ENCODE data around the gene ROR1.
"Not testable (repeated sequence)": the region's sequence is repeated elsewhere in the genome, so short reads cannot be mapped to it uniquely, and the experiment has no call there.

Gene ROR1

DNA sequence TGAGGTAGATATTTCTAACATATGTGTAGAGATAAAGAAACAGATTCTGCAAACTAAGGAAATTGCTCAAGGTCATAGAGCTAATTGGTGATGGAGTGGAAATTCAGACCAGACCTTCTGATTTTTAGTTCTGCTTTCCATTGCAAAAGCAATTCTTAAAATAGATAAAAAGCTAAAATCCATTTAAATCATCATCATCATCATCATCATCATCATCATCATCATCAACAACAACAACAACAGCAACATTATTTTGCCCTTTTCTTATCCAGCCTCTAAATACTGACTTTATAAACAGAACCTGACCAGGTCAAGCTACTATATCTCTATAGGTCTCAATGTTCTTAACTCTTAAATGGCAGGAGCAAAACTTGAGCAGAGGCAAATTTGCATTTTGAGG, 14.0 kb upstream of the ROR1 start:
- no peak for DNase-seq

DNA sequence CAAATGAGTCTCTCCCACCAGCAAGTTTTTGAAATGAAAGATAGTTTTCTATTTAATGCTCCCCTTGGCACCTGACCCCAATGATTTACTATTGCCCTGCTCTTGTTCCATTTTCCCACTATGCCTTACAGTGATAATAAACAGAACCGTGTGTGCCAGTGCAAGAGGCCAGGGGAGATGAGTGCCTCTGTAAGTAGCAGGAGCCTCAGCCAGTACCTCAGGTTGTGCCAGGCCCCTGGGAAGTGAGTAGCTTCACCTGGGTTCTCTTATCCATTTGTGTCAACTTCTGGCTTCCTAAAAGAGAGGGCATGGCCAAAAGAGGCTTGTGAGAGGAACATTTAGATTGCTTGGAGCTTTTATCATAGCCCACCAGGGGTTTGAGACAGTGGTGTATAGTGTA, 3.4 kb upstream of the ROR1 start:
- DNase-seq = no peak

DNA sequence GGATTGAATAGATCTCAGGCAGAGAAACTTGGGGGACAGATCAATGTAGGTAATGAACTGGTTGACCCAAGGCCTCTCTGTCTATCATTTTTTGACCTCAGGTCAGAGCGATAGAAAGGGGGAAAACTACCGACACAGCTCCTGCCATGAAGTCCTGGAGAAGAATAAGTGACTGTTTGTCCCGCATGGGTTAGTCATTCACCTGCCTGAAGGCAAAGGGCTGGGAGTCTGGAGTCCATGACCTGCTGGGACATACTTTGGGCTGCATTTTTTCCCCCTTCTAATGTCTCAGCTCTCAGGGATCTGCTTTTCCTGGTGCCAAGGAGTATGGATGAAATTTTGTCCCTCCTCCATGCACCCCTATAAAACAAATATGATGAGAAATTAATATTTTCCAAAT, 1.6 kb upstream of the ROR1 start:
- no peak for DNase-seq

DNA sequence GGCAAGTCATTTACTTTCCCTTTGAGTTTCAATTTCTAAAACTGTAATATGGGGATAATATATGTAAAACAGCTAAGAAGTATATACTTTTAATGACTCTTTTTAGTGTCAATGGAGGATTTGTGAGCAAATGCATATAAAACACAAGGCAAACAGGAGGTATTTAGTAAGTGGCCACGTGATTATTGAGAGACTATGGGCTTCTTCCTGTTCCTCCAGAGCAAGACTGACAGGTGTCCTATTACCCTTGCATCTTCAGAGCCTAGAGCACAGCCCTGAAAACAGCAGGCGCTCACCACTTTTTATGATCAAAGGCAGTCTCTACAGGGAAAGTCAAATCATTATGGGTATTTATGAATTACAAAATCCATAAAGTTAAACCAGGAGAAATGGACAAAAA, 941 bp upstream of the ROR1 start:
- no peak for DNase-seq

DNA sequence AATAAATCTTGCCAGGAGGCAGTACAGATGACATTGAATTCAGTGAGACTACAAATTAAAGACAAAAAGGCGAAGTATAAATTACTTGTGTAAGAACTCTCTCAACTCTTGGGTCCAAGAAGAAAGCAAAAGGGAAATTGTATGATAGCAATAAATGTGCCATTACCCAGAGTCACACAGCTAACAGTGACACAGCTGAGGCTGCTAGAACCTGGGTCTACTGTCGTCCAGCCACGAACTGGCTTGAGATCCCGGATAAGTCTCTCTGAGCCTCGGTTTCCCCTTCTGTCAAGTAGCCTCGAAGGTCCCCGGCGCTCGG, 362 bp upstream of the ROR1 start:
- no peak for DNase-seq

DNA sequence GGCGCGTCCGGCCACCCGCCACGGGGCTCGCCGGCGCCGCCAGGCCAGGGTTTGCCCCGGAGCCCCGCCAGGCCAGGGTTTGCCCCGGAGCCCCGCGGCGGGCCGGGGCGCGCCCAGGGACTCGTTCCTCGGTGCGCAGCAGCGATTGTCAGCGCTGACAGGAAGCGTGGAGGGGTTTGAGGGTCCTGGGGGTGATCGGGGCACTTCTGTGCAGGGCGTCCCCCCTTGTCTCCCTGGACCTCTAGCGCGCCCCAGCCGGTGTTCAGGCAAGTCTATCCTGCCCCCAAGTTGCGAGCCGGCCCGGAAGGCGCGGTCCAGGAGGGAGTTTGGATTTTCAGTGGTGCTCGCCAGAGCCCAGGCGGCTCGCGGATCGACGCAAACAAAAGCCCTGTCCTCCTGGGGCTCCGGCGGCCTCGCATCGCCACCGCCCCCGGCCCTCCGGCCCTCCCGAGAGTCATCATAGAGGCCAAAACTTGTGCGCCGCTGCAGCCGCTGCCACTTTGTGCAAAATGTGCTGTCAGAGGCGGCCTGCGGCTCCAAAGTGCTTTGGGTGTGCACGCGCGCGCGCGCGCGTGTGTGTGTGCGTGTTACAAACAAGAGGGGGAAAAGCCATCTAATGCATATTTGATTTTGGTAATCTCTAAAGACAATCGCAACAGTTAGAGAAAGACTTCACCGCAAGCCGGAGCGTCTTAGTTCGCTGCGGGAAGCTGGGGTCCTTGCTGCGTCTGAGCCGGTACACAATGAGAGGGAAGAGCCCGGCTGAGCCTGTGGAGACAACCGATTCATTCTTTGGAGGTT, 1.0 kb downstream of the ROR1 start:
- no peak for DNase-seq

DNA sequence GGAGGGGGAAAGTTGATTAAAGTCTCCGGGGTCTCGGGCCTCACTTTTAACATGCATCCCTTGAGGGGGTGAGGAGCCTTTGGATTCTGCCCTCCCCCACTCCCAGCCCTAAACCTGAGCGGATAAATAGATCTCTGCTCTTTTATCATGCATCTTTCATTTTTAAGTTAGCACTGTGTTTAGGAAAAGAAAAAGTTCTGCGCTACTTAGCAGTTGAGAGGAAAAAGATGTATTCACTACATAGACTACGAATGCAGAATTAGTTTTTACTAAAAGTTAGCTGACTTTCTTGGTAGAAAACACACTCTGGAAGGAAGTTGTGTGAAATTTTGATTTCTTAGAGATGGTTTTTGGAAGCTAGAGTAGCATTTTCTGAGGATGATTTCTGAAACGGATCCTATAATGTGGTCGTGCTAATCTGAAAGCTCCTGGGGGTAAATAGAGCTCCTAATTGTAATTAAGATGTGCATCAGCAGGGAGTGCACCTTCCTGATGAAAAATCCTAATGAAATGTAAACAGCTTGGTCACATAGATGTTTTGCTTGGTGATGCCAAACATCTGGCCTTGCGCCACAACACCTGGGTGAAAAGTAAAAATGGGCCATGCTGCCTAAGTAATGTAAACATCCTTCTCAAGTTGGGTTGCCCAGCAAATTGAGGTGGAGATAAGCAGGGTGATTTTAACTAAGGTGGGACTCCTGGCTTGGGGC, 1.8 kb downstream of the ROR1 start:
- no peak for DNase-seq

DNA sequence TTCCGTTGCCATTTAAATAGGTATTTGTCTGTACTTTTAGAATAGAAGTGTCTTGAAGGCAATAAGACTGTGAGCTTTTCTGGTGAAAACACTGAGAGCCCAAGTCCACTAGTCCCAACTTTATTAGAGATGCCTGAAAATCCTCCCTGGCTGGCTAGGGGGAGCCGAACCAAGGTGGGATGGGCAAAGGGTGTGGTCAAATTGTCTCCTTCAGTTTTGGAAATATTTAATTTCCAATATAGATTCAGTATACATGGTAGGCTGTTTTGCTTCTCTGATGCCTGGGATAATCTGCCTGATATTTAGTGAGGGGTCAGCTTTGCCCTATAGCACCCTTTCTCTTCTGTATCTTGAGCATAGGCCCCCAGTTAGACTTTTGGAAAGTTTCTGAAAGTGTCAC, 3.5 kb downstream of the ROR1 start:
- no peak for DNase-seq

DNA sequence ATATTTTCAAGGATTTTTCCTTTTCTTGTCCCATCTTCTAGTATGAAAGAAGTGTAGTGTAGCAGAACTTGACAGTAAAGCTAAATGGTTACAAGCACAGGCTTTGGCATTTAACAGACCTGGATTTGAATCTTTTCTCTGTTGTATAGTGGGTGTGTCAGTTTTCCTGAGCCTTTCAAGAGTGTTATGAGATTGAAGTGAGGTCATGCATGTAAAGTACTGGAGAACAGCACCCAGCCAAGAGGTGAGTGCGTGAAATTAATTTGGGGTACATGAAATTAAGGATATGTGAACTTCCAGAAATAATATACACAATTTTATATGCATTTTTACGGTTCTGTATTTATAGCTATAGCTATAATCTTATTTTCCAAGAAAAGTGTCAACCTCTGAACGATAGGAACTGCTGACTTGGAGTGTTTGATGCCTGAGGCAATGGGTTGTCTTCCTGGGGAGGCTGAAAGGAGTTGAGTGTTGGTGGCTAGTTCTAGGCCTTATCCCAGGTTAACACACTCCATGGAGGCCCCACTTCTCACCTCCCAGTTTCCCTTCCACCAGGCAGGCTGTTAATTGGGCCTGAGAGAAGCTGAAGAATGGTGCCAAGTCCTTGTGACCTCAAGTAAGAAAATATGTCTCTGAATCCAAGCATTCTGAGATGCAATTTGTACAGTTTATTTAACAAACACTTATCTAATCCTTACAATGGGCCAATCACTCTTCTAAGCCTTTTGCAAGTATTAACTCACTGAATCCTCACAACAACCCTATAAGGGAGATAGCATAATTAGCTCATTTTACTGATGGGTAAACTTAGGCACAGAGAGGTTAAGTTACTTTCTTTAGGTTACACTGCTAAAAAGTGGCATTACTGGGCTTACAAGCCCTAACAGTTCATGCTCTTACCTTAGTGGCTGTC, 4.4 kb downstream of the ROR1 start:
- no peak for DNase-seq

DNA sequence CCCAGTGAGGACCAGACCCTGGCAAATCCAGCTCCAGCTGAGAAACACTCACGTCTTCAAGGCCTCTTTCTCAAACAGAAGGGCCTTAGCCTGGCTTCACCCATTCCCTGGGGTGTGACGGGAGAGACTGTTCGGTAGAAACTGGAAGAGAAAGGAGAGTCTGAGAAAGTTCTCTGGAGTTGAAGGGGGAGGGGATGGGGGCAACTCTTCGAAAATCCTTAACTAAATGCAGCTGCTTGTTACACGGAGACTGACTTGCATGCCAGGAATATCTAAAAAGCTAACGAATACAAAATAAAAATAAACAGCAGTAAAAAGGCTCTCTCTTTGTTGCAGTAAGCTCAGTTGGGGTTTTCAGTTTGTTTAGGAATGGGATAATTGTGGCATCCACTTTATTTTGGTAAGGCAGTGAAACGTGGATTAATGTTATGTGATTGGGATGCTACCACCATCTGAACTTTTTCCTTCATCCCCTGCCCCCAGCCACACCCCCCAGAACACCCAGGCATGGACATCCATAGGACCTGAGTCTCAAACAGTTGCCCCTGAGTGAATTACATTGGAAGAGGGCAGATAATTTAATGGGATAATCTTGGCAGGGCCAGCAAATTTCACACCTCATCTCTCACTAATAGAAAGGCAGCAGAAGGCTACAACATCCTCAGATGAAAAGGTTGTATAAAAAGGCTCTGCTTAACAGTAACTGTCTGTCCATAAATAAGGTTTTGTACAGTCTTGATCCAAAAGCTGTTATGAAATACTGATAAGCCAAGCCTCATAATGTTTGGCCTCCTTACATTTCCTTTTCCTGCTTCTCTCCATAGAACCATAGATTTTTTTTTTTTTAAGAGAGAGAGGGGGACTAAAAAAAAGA, 5.8 kb downstream of the ROR1 start:
- no peak for DNase-seq

DNA sequence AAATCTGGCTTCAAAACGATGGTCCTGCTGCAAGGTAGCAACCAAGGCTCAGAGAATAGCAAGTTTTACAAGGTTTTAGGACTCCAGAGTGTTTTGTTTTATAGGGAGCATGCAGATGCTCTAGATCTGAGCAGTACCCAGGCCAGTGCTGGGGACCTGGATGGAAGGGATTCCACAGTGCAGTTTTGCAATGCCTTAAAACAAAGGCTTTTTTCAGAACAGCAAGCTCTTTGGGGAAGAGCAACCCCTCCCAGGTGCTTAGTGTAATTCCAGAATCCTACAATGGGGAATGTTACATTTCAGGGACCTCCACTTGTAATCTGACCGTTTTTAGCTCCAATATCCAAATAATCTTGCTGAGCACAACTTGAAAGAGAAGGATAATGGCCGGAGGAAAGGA, 6.7 kb downstream of the ROR1 start:
- DNase-seq = no peak

DNA sequence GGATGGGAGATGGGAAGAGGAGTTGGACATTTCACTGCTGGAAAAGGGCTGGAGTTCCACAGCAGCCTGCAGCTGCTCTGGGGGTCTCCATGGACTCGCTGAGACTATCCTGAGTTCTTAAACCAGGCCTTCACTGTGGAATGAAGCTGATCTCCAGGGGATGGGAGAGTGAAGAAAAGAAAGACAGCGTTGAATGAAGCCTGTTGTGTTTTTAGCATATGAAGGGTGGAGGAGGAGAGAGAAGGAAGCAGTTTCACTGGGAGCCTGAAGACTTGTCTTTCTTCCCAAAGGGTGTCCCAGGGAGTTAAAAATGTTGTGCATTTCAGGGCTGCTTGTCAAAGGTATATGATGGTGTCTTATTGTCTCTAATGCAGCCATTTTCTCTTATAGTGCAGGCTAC, 9.2 kb downstream of the ROR1 start:
- DNase-seq = no peak

DNA sequence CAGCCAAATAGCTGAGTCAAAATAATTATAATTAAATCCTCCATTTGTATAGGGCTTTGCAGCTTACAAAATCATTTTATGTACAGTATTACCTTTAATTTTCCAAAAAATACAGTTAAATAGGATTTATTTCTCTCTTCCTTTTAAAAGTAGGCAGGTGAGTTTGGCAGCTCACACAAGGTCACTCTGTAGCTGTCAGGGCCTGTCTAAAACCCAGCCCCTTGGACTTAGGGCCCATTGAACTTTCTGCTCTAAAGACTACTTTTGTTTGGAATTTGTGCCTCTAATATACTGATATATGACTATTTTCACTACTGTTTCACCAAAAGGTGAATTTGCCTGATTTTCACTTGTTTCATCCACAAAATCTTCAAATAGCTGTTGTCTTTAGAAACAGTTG, 10.3 kb downstream of the ROR1 start:
- no peak for DNase-seq

DNA sequence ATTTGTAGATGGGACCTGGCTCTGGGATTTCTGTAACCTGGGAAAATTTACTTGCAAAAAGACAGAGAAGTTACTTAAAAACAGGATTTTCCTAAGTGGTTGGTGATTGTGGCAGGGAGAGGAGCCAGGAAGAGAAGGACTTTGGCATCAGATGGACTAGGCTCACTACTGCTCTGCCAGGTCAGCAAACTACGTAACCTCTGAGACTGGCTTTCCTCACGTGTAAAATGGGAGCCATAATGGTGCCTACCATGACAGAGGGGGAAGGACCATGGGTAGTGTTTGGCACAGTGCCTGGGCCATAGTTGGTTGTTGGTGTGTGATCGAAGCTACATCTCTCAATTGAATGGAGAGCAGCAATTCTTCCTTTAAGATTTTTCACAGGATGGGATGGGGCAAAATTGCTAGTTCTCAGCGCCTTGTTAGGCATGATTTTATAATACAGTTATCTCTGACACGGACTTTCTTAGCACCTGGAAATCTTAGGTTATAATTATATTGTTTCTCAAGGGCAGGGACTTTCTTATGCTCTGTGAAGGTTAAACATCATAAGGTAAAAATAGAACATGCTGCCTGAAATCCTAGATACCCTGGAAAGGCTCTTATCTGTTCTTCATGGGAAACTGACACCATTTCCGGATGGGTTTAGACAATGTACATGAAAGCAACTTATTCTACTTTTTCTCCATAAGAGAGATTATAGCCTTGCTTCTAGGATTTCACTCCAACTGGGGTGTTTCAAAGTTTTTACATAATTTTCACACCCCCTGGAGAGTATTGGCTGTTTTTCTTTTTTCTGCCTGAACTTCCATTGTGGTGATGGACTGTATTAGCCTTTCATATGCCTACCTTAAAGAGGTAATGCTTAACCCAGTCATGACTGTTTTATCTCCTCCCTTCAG, 10.9 kb downstream of the ROR1 start:
- DNase-seq = no peak

DNA sequence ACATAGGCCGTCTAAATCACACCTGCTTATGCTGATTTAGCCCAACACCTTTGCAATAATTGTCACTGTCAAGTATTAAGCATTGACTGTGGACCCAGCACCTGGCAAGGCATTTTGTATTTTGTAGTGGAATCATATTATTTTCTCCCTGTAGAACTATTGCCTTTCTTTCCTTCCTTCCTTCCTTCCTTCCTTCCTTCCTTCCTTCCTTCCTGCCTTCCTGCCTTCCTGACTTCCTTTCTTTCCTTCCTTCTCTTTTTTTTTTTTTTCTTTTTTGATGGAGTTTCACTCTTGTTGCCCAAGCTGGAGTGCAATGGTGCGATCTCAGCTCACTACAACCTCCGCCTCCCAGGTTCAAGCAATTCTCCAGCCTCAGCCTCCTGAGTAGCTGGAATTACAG, 13.5 kb downstream of the ROR1 start:
- DNase-seq = not testable (repeated sequence)

DNA sequence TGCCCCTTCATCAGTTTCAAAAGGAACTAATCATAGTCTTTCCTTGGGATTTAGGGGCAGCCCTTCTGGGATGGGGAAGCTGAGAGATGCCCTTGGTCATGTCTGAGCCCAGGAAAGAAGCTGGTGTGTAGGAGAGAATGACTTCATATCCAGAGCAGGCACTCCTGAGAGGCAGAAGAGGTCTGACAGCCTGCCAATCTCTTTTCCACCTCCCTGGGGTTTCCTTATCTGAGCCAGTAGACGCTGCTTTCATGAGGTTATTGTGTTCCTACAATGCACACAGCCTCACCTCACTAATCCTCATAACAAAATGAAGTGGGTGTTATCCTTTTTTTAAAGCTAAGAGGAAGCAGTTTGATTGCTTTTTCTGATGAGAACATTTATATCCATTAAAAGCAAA, 14.1 kb downstream of the ROR1 start:
- no peak for DNase-seq

DNA sequence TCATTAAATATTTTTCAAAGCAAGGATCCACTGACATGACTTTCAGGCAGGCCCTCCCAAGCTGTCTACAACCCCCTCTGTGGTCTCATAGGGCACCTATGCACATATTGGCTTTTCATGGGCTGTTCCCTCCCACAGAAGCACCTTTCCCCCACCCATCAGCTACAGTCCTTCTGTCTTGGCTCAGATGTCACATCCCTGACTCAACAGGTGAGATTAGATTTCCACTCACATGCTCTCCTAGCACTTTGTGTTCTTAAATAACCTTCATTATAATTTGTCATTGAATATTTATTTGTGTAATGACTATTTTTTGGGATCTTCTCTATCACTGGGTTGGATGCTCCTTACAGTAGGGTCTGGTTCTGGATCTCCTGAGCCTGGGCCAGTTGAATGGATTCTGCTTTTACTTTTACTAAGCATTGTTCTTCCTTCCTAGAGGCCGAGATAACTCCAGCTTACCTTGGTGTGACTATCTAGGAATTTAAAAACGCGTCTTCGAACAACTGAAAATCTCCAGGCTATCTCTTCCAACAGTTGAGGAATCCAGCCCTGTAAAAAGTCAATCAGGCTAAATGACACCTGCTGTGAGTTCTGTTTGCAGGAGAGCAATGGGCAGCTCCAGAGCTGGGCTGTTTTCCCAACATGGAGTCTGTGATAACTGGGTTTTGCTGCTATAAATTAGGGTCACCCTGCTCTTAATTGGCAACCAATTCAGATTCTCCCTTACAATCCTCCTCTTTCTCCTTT, 16.2 kb downstream of the ROR1 start:
- DNase-seq = no peak

DNA sequence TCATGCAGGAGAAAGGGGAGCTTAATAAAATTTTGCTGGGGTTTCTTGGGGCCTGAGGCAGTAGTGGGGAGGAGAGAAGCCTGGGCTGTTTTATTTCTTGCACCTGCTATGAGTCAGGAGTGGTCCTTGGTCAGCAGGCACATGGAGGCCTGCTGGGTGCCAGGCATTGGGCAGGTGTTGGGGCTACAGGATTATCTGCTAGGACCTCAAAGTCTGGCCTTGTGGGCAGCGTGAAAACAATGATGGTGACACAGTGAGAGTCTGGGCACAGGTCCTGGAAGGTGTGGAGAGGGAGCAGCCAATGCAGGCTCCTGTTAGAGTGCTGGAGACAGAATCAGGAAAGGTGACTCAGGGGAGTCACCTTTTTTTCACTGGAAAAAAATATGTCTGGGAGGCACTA, 17.2 kb downstream of the ROR1 start:
- DNase-seq = no peak

DNA sequence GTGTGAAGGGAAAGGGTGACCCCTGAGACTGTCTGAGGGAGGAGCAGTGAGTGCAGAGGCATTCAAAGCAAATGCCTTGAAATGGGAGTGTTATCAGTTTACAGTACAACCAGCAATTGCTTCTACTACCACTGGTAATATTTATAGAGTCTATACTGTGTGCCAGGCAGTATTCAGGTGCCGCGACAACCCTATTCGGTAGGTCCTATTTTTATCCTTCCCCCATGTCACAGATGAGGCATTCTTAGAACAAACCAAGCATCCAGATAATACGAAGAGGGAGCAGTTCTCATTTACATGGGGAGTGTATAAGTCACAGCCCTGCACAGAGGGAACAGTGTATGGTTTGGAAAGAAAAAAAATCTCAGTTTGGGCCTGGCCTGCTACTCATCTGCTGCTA, 18.3 kb downstream of the ROR1 start:
- no peak for DNase-seq

DNA sequence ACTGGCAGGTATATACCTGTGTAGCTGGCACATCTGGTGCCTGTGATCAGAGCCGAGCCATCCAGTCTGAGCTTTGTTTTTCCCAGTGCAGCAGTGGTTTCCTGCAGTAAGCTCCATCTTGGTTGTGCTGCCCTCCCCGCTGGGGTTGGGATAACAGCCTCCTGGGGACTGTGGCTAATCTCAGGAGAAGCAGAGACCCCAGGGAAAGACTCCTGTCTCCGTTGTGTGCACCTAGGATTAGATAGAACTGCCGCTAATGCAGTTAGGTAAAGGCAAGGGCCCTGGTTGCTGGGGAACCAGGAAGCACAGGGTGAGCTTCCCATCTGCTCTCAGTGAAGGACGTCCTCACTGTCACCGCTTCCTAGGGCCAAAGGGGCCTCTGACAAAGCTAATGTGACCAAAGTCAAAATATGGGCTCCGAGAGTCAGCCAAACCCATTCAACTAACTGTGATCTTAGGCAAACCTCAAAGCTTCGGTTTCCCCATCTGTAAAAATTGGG, 20.0 kb downstream of the ROR1 start:
- DNase-seq = no peak

DNA sequence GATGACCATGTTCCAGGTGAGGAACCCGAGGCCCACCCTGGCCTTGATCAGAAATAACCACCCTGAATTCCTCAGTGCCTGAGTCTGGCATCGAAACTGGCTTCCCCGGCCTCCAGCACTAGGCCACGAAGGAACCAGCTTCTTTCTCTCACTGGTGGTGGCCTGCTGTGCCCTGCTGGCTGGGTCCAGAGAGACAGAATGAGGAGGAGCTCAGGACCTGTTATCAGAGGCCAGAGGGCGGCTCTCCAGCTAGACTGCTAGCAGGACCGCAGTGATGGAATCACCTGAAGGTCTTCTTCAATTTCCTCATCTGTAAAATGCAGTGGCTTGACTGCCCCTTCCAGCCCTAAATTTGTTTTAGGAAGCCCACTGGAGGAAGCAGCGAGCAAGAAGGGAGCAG, 20.5 kb downstream of the ROR1 start:
- no peak for DNase-seq
